GM18519 (cell line): ENCODE measurements around the gene KLHL29.

Experiments used
- ATAC-seq: cut with Tn5 transposase; IDR thresholded peaks from one replicate; pipeline ENCODE4 v1.9.1; 2021; ENCODE audit warnings: mild to moderate bottlenecking, moderate library complexity; ENCODE audit not compliant: unreplicated experiment, low FRiP score

Gene KLHL29

GRCh38 chr2:23420091-23420839 lies 35.3 kb downstream of the KLHL29 start:
- ATAC-seq, result no peak

DNA sequence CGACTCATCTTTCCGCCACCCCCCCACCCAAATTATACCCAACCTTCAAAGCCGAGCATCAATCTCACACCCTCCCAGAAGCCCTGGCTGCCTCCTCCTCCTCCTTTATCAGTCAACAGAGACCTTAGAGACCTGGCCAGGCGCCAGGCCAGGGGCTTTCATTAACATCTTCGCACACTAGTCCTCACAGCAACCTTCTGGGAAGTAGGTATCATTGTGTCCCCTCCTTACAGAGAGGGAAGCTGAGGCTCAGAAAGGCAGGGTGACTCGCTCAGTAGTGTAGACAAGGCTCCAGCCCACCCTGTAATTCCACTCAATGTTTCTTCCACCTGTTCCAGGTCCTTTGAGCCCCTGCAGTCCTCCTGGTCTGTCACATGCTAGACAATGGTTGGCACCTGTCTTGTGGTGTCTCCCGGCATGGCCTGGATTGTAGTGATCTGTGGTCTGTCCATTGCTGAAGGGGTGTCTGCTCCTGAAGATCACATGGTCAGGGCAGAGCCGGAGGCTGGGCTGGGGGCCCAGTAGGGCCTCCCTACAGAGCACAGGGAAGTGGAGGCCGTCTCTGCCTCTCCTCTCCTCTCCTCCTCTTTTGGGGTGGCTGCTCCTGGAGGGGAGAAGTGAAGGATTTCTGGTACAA lies 36.0 kb downstream of the KLHL29 start:
- no peak for ATAC-seq

GRCh38 chr2:23422089-23423061 lies 37.4 kb downstream of the KLHL29 start:
- no peak for ATAC-seq

- no peak for ATAC-seq
These were observed 38.3 kb downstream of the KLHL29 start for GRCh38 chr2:23423062-23423872.

DNA sequence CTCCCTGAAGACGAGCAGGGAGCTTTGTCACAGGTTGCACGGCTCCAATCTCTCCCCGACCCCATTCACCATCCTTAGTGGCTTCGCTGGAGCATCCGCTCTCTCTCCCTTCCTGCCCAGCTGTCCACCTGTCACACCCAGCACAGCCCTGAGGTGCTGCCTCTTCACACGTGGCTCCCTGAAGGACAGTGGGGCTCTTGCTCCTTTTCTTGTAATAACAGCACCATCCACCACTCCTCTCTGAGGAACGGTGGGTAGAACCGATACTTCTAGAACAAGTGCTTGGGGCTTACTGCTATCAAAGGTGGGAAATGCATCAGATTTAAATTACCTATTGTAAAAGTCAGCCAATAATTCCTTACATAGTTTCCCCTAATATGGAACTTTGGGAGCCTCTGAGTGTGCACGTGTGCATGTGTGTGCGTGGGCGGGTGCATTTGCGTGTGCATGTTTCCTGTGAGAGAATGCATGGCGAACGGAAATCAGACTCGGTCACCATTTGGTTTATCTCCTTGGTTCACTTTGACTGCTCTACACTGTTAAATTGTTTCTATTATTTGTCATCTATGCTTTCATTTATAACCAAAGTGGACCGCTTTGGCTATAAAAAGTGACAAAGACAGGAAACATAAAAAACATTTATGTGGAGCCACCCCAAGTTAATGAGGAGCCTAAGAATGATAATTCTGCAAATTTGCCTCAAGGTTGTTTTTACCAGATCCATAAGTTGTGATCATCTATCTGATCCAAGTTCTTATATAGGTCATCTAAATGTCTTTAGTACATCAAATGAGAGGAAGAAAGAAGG lies 39.1 kb downstream of the KLHL29 start:
- no peak for ATAC-seq

DNA sequence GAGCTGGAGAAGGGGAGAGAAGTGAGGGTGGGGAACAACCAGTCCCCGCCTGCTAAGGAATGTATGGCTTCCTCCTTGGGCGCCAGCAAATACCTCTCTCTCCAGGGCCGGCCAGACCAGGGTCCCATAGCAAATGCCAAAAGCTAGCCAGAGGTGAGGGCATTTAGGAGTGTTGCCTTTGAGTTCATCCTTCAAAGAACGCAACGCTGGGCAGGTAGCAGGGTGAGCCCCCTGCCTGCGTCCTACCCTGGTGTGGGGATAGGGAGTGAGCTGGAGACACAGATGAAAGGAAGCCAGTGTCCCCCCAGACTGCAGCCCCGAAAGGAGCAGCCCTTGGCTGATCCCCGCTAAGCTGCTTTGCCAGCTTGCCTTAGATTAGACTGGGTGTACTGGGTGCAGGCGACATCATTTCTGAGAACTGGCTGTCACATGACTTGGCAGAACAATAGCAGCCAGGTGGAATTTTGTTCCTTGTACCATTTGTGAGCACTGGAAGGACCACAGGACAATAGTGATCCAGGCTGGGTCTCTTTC lies 40.4 kb downstream of the KLHL29 start:
- ATAC-seq, result no peak

DNA sequence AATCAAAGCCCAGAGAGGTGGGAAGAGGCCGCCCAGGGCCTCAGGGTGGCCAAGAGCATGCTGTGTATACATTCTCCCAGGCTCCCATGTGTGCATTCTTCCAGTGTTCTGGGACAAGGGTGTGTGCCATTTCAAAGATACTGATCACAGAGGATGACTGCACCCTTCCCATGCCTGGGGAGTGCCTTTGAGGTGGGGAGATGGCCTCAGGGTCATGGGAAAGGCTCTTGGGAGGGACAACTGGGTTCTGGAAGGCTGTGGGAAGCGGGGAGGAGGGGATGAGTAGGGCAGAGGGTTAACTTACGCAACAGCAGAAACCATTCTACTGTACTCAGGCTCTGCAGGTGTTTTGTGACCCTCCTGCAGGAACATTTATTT lies 40.9 kb downstream of the KLHL29 start:
- no peak for ATAC-seq

GRCh38 chr2:23426263-23426905 lies 41.4 kb downstream of the KLHL29 start:
- ATAC-seq, result no peak

- no peak for ATAC-seq
These were observed 42.4 kb downstream of the KLHL29 start for GRCh38 chr2:23427350-23427749.

DNA sequence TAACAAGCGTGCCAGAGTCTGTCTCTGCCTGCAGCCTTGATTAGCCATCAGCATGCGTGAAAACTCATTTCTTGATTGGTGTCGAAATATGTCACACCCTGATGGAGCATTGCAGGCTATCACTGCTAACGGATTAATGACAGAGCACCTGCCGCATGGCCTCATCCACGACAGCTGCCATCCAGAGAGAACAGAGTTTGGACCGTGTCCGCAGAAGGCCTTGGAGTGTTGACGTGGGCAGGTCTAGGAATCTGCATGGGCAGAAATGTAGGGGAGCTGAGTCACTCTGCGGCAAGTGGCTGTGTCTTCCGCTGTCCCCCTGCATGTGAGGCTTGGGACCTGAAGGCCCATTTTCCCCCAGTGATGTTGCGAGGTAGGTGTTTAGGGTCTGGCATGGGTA lies 43.0 kb downstream of the KLHL29 start:
- ATAC-seq, result no peak

- ATAC-seq, result no peak
These were observed 44.1 kb downstream of the KLHL29 start for GRCh38 chr2:23429036-23429435.

DNA sequence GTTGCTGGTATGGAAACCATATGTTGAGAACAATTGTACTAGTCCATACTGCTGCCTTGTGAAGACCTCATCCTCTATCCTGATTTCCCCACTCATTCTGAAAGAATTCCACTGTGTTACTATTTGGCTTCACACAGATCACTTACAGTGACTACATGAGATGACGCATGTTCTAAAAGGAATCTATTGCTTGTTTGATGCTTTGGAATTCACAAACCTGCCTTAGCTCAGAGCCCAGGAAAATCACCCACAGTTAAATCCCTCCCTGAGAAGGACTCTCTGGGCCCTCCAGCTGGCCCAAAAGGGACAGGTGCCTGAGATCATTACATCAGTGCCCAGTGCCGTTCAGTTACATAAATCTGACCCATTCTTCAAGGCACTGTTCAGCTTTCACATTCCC lies 45.3 kb downstream of the KLHL29 start:
- ATAC-seq, result no peak

GRCh38 chr2:23432531-23432930 lies 47.6 kb downstream of the KLHL29 start:
- no peak for ATAC-seq

- no peak for ATAC-seq
These were observed 48.3 kb downstream of the KLHL29 start for GRCh38 chr2:23433282-23433681.

DNA sequence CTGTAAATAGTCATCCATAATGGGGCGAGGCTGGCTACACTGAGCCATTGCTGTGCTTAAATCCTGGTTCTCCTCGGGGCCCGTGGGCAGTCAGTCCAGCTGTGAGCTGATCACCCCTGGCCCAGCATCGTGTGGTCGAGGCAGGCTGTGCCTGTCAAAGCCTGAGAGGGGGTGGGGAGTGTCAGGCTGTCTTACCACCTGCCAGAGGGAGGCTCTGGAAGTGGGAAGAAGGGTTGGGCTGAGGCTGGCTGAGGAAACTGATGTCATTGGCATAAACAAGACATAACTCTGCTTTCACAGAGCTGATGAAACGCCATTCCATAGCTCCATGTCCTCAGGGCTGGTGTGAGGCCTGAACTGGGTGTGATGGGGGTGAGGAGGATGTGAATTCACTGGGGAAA lies 49.7 kb downstream of the KLHL29 start:
- no peak for ATAC-seq

GRCh38 chr2:23435250-23436035 lies 50.5 kb downstream of the KLHL29 start:
- no peak for ATAC-seq

GRCh38 chr2:23436346-23437098 lies 51.5 kb downstream of the KLHL29 start:
- ATAC-seq, result no peak
